ENCODE measurements around the gene DCTN4.

GRCh38 chr5:150758203-150758530 is 650 bp downstream of the DCTN4 start:
- TF ChIP-seq, protein P1, sequence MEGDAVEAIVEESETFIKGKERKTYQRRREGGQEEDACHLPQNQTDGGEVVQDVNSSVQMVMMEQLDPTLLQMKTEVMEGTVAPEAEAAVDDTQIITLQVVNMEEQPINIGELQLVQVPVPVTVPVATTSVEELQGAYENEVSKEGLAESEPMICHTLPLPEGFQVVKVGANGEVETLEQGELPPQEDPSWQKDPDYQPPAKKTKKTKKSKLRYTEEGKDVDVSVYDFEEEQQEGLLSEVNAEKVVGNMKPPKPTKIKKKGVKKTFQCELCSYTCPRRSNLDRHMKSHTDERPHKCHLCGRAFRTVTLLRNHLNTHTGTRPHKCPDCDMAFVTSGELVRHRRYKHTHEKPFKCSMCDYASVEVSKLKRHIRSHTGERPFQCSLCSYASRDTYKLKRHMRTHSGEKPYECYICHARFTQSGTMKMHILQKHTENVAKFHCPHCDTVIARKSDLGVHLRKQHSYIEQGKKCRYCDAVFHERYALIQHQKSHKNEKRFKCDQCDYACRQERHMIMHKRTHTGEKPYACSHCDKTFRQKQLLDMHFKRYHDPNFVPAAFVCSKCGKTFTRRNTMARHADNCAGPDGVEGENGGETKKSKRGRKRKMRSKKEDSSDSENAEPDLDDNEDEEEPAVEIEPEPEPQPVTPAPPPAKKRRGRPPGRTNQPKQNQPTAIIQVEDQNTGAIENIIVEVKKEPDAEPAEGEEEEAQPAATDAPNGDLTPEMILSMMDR (conservative IDR thresholded peaks at IDR 0.05; ENCODE audit: low read depth, low read length) = no peak
- no peak for TF ChIP-seq EZH2 (IDR thresholded peaks at IDR 0.05; ENCODE audit: borderline replicate concordance, low read depth, low read length, poor library complexity, severe bottlenecking)

Data from A673 (cell line).